ENCODE results near the gene SSTR3.

DNA sequence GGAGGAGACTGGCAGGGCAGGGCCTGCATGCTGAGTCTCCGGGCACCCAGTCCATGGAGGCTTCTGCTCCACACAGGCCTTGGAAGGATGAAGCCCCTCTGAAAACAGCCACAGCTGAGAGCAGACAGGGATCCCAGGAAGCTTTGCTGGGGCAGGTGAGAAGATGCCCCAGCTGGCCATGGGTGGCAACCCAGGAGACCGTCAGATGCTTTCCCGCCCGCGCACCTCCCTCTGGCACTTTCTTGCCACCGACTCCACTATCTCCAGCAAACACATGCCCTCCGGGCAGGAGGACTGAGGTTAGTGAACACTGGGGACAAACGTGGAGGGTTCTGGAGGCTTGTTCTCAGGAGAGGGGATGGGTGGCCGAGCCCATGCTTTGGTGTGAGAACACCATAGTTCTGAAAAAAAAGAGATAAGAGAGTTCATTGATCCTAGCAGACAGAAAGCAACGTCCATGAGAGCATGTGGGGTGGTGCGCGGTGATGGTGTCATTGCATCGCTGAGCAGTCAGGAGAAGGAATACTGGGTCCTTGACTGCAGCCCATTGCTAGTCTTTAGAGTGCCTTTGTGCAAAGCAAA lies 26.5 kb downstream of the SSTR3 start:
- TF ChIP-seq POLR2AphosphoS5 (IDR thresholded peaks at IDR 0.05; ENCODE audit: low read depth, low read length) (no peak), POLR2A (IDR thresholded peaks at IDR 0.05; ENCODE audit: low read depth, low read length) (no peak)
